ENCODE measurements around the gene SLC26A8. TPM values are rescaled to one million over a fixed set of nuclear protein-coding genes. Genes with fewer than 3 reads are reported as not detected.

Gene SLC26A8
- total RNA-seq, 1 donor from 2014 or later = not detected

GRCh38 chr6:36064770-36065396, 40.4 kb upstream of the SLC26A8 start:
- Mint-ChIP-seq H3K27me3 (ENCODE audit: low read depth) (no peaks in the 10 kb centered on the region), H3K36me3 (ENCODE audit: low read depth) (peaks cover 31% of the 10 kb centered on the region), H3K4me3 (ENCODE audit: low read depth) (no peak overlapping the region), H3K27ac (peak overlapping the region; percentile 2), H3K4me1 (ENCODE audit: low read depth) (peaks cover 29% of the 10 kb centered on the region), H3K9me3 (no peaks in the 10 kb centered on the region)
- DNase-seq (ENCODE audit: low spot score) = no peak
- intact Hi-C loops (cut with micrococcal nuclease) = no loop called here

- Mint-ChIP-seq H3K4me1 (ENCODE audit: low read depth) (peaks cover 27% of the 10 kb centered on the region), H3K27me3 (ENCODE audit: low read depth) (no peaks in the 10 kb centered on the region), H3K36me3 (ENCODE audit: low read depth) (peaks cover 38% of the 10 kb centered on the region), H3K9me3 (no peaks in the 10 kb centered on the region), H3K27ac (no peak overlapping the region), H3K4me3 (ENCODE audit: low read depth) (no peak overlapping the region)
- DNase-seq (ENCODE audit: low spot score) = no peak
- intact Hi-C loops (cut with micrococcal nuclease) = no loop called here
Observed at GRCh38 chr6:36063318-36064060, 39.0 kb upstream of the SLC26A8 start.

DNA sequence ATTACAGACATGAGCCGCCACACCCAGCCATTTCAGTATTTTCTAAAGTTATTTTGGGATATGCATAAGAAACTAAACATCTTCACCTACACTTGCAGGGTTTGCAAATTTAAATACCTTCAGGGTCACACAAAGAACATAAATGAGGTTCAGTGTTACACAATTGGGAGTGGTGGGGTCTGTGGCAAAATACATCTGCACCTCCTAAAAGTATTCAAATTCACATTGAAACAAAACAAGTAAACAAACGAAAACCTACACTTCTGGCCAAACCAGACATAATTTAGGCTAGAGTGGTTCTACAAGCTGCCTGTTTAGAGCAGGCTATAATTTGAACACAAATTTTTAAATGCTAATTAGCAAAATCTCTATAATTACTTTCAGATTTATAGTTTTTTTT, 37.8 kb upstream of the SLC26A8 start:
- no peak overlapping the region for H3K27ac Mint-ChIP-seq
- H3K36me3 Mint-ChIP-seq (ENCODE audit: low read depth) = peaks cover 41% of the 10 kb centered on the region
- H3K4me3 Mint-ChIP-seq (ENCODE audit: low read depth) = no peak overlapping the region
- intact Hi-C loops (cut with micrococcal nuclease) = no loop called here
- peaks cover 19% of the 10 kb centered on the region for H3K4me1 Mint-ChIP-seq (ENCODE audit: low read depth)
- H3K9me3 Mint-ChIP-seq = no peaks in the 10 kb centered on the region
- H3K27me3 Mint-ChIP-seq (ENCODE audit: low read depth) = no peaks in the 10 kb centered on the region
- no peak for DNase-seq (ENCODE audit: low spot score)

DNA sequence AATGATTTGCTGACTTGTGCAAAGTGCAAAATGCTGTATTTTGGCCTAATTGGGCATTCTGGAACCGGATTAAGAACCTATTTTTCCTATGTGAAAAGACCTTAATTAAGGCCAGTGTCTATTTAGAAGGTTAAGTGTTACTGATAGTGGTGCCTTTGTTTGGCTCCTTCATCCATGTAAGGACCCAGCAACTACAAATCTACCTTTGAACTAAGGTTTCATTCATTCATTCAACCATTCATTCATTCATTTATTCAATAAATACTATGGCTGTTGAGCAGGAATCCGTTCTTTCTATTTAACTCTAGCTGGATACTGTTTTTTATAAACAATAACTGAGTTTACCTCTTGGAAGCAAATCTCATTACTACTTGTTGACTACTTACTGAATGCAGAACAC, 36.8 kb upstream of the SLC26A8 start:
- H3K27me3 Mint-ChIP-seq (ENCODE audit: low read depth) = no peaks in the 10 kb centered on the region
- H3K4me3 Mint-ChIP-seq (ENCODE audit: low read depth) = no peak overlapping the region
- peaks cover 45% of the 10 kb centered on the region for H3K36me3 Mint-ChIP-seq (ENCODE audit: low read depth)
- H3K4me1 Mint-ChIP-seq (ENCODE audit: low read depth) = peaks cover 16% of the 10 kb centered on the region
- intact Hi-C loops (cut with micrococcal nuclease) = no loop called here
- H3K9me3 Mint-ChIP-seq = no peaks in the 10 kb centered on the region
- H3K27ac Mint-ChIP-seq = no peak overlapping the region
- no peak for DNase-seq (ENCODE audit: low spot score)

- intact Hi-C loops (cut with micrococcal nuclease) = no loop called here
- H3K27ac Mint-ChIP-seq = no peak overlapping the region
- no peak overlapping the region for H3K4me3 Mint-ChIP-seq (ENCODE audit: low read depth)
- peaks cover 7% of the 10 kb centered on the region for H3K4me1 Mint-ChIP-seq (ENCODE audit: low read depth)
- no peaks in the 10 kb centered on the region for H3K27me3 Mint-ChIP-seq (ENCODE audit: low read depth)
- H3K36me3 Mint-ChIP-seq (ENCODE audit: low read depth) = peaks cover 35% of the 10 kb centered on the region
- no peak for DNase-seq (ENCODE audit: low spot score)
- no peaks in the 10 kb centered on the region for H3K9me3 Mint-ChIP-seq
Observed at GRCh38 chr6:36056178-36056577, 31.7 kb upstream of the SLC26A8 start.

- intact Hi-C loops (cut with micrococcal nuclease) = no loop called here
- DNase-seq (ENCODE audit: low spot score) = no peak
- Mint-ChIP-seq H3K9me3 (no peaks in the 10 kb centered on the region), H3K4me1 (ENCODE audit: low read depth) (peaks cover 7% of the 10 kb centered on the region), H3K4me3 (ENCODE audit: low read depth) (no peak overlapping the region), H3K27me3 (ENCODE audit: low read depth) (no peaks in the 10 kb centered on the region), H3K36me3 (ENCODE audit: low read depth) (peaks cover 23% of the 10 kb centered on the region), H3K27ac (no peak overlapping the region)
Observed at GRCh38 chr6:36054956-36055355, 30.5 kb upstream of the SLC26A8 start.

GRCh38 chr6:36054415-36054814, 30.0 kb upstream of the SLC26A8 start:
- DNase-seq (ENCODE audit: low spot score) = no peak
- H3K4me3 Mint-ChIP-seq (ENCODE audit: low read depth) = no peak overlapping the region
- H3K27ac Mint-ChIP-seq = no peak overlapping the region
- H3K9me3 Mint-ChIP-seq = no peaks in the 10 kb centered on the region
- intact Hi-C loops (cut with micrococcal nuclease) = no loop called here
- H3K27me3 Mint-ChIP-seq (ENCODE audit: low read depth) = no peaks in the 10 kb centered on the region
- peaks cover 17% of the 10 kb centered on the region for H3K36me3 Mint-ChIP-seq (ENCODE audit: low read depth)
- H3K4me1 Mint-ChIP-seq (ENCODE audit: low read depth) = peaks cover 7% of the 10 kb centered on the region

DNA sequence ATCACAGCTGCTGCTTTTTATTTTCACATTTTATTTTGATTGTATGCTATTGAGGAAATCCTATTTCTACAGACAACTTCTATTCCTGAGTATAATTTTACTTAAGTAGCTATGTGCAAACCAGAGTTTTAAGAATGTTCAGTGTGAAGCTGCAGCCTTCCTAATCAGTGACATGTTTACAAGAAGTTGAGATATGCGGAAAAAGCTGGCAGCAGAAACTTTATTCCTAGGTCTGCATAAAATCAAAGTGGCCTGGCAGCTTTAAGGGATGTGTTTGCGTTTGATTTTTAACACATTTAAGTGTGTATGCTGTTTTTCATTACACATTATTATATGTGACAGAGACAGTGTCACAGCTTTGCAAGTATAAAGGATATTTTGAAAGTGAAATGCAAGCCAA, 29.4 kb upstream of the SLC26A8 start:
- Mint-ChIP-seq H3K4me3 (ENCODE audit: low read depth) (no peak overlapping the region), H3K4me1 (ENCODE audit: low read depth) (peaks cover 7% of the 10 kb centered on the region), H3K27ac (no peak overlapping the region), H3K36me3 (ENCODE audit: low read depth) (peaks cover 14% of the 10 kb centered on the region), H3K27me3 (ENCODE audit: low read depth) (no peaks in the 10 kb centered on the region), H3K9me3 (no peaks in the 10 kb centered on the region)
- intact Hi-C loops (cut with micrococcal nuclease) = no loop called here
- no peak for DNase-seq (ENCODE audit: low spot score)

- peaks cover 14% of the 10 kb centered on the region for H3K36me3 Mint-ChIP-seq (ENCODE audit: low read depth)
- H3K4me3 Mint-ChIP-seq (ENCODE audit: low read depth) = no peak overlapping the region
- intact Hi-C loops (cut with micrococcal nuclease) = no loop called here
- peaks cover 9% of the 10 kb centered on the region for H3K4me1 Mint-ChIP-seq (ENCODE audit: low read depth)
- no peak for DNase-seq (ENCODE audit: low spot score)
- H3K27me3 Mint-ChIP-seq (ENCODE audit: low read depth) = no peaks in the 10 kb centered on the region
- H3K27ac Mint-ChIP-seq = no peak overlapping the region
- H3K9me3 Mint-ChIP-seq = no peaks in the 10 kb centered on the region
Observed at GRCh38 chr6:36052097-36052496, 27.7 kb upstream of the SLC26A8 start.

DNA sequence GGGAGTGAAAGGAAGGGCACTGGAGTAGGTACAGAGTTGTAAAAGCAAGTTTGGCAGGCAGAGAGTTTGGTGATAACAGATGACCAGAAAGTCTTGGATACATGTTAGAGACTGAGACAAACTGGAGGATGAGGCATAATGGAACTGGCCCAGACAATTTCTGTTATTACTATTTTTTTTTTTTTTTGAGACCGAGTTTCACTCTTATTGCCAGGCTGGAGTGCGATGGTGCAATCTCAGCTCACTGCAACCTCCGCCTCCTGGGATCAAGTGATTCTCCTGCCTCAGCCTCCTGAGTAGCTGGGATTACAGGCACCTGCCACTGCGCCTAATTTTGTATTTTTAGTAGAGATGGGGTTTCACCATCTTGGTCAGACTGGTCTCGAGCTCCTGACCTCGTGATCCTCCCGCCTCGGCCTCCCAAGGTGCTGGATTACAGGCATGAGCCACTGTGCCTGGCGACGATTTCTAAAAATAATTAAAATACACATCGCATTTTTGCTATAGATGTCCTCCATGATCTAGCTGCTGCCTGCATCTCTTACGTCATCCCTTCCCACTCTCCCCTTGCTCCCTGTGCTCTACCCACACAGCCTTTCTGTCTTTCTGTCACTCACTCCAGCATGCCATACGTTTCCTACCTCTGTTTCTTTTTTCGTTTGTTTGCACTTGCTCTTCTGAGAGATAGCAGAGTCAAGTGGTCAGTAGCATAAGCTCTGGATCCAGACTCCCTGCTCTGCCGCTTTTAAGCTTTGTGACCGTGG, 26.7 kb upstream of the SLC26A8 start:
- intact Hi-C loops (cut with micrococcal nuclease) = no loop called here
- H3K4me1 Mint-ChIP-seq (ENCODE audit: low read depth) = peaks cover 9% of the 10 kb centered on the region
- H3K27me3 Mint-ChIP-seq (ENCODE audit: low read depth) = no peaks in the 10 kb centered on the region
- H3K27ac Mint-ChIP-seq = no peak overlapping the region
- DNase-seq (ENCODE audit: low spot score) = no peak
- H3K9me3 Mint-ChIP-seq = no peaks in the 10 kb centered on the region
- H3K36me3 Mint-ChIP-seq (ENCODE audit: low read depth) = peaks cover 15% of the 10 kb centered on the region
- no peak overlapping the region for H3K4me3 Mint-ChIP-seq (ENCODE audit: low read depth)

- DNase-seq (ENCODE audit: low spot score) = no peak
- Mint-ChIP-seq H3K27ac (no peak overlapping the region), H3K27me3 (ENCODE audit: low read depth) (no peaks in the 10 kb centered on the region), H3K9me3 (no peaks in the 10 kb centered on the region), H3K4me1 (ENCODE audit: low read depth) (peaks cover 6% of the 10 kb centered on the region), H3K4me3 (ENCODE audit: low read depth) (no peak overlapping the region), H3K36me3 (ENCODE audit: low read depth) (peaks cover 14% of the 10 kb centered on the region)
- intact Hi-C loops (cut with micrococcal nuclease) = no loop called here
Observed at GRCh38 chr6:36050305-36050704, 25.9 kb upstream of the SLC26A8 start.

DNA sequence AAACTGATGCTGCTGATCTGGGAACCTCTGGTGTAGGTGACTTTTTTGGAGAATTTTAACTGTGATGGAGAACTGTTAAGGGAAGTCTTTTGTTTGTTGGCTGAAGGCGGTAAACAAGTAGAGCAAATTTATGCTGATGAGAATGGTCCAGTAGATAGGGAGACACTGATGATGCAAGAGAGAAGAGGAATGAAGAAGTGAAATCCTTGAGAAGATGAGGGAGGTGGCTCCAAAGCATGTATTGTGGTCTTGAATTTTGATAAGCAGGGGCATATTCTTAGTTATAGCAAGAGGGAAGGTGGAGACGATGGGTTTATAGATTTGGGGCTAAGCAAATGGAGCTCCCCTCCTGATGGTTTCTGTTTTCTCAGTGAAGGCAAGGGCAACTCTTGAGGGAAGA, 25.1 kb upstream of the SLC26A8 start:
- Mint-ChIP-seq H3K4me3 (ENCODE audit: low read depth) (no peak overlapping the region), H3K4me1 (ENCODE audit: low read depth) (peaks cover 6% of the 10 kb centered on the region), H3K36me3 (ENCODE audit: low read depth) (peaks cover 7% of the 10 kb centered on the region), H3K27ac (no peak overlapping the region), H3K27me3 (ENCODE audit: low read depth) (no peaks in the 10 kb centered on the region), H3K9me3 (no peaks in the 10 kb centered on the region)
- no peak for DNase-seq (ENCODE audit: low spot score)
- intact Hi-C loops (cut with micrococcal nuclease) = no loop called here

DNA sequence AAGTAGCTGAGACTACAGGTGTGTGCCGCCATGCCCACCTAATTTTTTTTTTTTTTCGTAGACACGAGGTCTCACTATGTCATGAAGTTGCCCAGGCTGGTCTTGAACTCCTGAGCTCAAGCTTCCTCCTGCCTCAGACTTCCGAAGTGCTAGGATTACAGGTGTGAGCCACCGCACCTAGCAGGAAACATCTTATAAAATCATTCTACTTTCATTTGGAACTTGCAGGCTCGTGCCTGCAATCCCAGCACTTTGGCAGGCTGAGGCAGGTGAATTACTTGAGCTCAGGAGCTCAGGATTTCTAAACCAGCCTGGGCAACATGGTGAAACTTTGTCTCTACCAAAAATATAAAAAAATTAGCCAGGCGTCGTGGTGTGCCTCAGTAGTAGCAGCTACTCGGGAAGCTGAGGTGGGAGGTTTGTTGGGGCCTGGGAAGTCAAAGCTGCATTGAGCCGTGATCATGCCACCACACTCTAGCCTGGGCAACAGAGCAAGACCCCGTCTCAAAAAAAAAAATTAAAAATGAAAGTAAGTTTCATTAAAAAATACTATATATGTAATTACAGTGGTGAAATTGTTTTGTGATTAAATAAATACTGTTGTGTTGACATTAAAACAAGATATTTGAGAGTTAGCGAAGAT, 18.3 kb upstream of the SLC26A8 start:
- no peaks in the 10 kb centered on the region for H3K27me3 Mint-ChIP-seq (ENCODE audit: low read depth)
- H3K4me3 Mint-ChIP-seq (ENCODE audit: low read depth) = no peak overlapping the region
- no peaks in the 10 kb centered on the region for H3K9me3 Mint-ChIP-seq
- H3K36me3 Mint-ChIP-seq (ENCODE audit: low read depth) = peaks cover 26% of the 10 kb centered on the region
- intact Hi-C loops (cut with micrococcal nuclease) = no loop called here
- no peak overlapping the region for H3K27ac Mint-ChIP-seq
- H3K4me1 Mint-ChIP-seq (ENCODE audit: low read depth) = peaks cover 26% of the 10 kb centered on the region
- no peak for DNase-seq (ENCODE audit: low spot score)

All from activated T-helper 2 cell treated with anti-CD3 and anti-CD28 coated beads, Interferon-gamma antibody, Interleukin-2, Interleukin-4, amounts not matched to agents 10 μg/mL and 5 μg/mL and 100 μg/mL, durations not matched to agents 14 hours and 24 hours and 36 hours (primary cell).